Gastroesophageal sphincter (tissue), 4 donors: ENCODE results near the gene LIPG. TPM values are rescaled to one million over a fixed set of nuclear protein-coding genes. Genes with fewer than 3 reads are reported as not detected.
"Not testable (repeated sequence)": the region's sequence is repeated elsewhere in the genome, so short reads cannot be mapped to it uniquely, and the experiment has no call there.

Experiments
- ATAC-seq: fragments of 150-250 bp; one replicate; pipeline ENCODE4 v1.9.1; 2016; ENCODE audit warnings: mild to moderate bottlenecking, moderate library complexity
- H3K27ac ChIP-seq, 4 donors: fragments of 200-600 bp; sonication (generic) in 3 of 4; 1 replicate in 3 of 4; 2 replicates in 1 of 4; pipeline ENCODE4 v1.5.1; 2016 to 2019
- H3K27me3 ChIP-seq: fragments of 200-600 bp; sonication (generic); one replicate; pipeline ENCODE4 v1.5.1; 2019
- H3K36me3 ChIP-seq, 2 donors: fragments of 200-600 bp; sonication (generic); one replicate each; pipeline ENCODE4 v1.5.1; 2019; ENCODE audit warnings: control low read depth in 1 of 2
- H3K4me1 ChIP-seq, 3 donors: fragments of 200-600 bp; sonication (generic); 1 replicate in 2 of 3; 2 replicates in 1 of 3; pipeline ENCODE4 v1.5.1; 2016 to 2019; ENCODE audit warnings: control low read depth in 2 of 3
- H3K4me3 ChIP-seq, 2 donors: fragments of 200-600 bp; sonication (generic); one replicate each; pipeline ENCODE4 v1.5.1; 2019; ENCODE audit warnings: mild to moderate bottlenecking in 1 of 2, moderate library complexity in 1 of 2
- H3K9me3 ChIP-seq, 3 donors: fragments of 200-600 bp; sonication (generic); one replicate each; pipeline ENCODE4 v1.5.1; 2017 to 2019; ENCODE audit warnings: control low read depth in 2 of 3
- EP300 ChIP-seq: sonication (generic); formaldehyde crosslinking; IDR thresholded peaks from one replicate; pipeline ENCODE4 v1.6.1; 2017; ENCODE audit warnings: antibody characterized with exemption, mild to moderate bottlenecking
- POLR2A ChIP-seq, 2 donors: fragments of 450-650 bp; IDR thresholded peaks; one replicate each; pipeline ENCODE4 v1.6.1; 2017; ENCODE audit warnings: antibody characterized with exemption in 2 of 2, mild to moderate bottlenecking in 2 of 2, moderate library complexity in 1 of 2
- POLR2AphosphoS5 ChIP-seq: sonication (generic); formaldehyde crosslinking; IDR thresholded peaks from one replicate; pipeline ENCODE4 v1.6.1; 2017; ENCODE audit warnings: antibody characterized with exemption
- WGBS, 2 donors: methylation state at CpG; one replicate each; pipeline ENCODE4 v1.1.5; 2018; ENCODE audit warnings: low coverage in 1 of 2; 5-methylcytosine and 5-hydroxymethylcytosine counted together
- total RNA-seq, 4 donors: library from RNA; depleted of rRNA; stranded (reverse); fragments of >200 nt; gene quantifications; one replicate each; pipeline ENCODE4 v1.1.0, GENCODE V29; 2016
- TF ChIP-seq, protein P1 (sequence below), 4 experiments: fragments of 200-600 bp in 2 of 4; fragments of 450-650 bp in 2 of 4; sonication (generic) in 1 of 4; IDR thresholded peaks; one replicate each; pipeline ENCODE4 v1.5.1; 2017 to 2019; ENCODE audit warnings: antibody characterized with exemption in 4 of 4, mild to moderate bottlenecking in 2 of 4, moderate library complexity in 2 of 4

Gene LIPG
- total RNA-seq = 10 to 100 TPM in 1 of 4 donors, under 1 TPM in 3; 0.12 to 12.4 (median 0.46) TPM

DNA sequence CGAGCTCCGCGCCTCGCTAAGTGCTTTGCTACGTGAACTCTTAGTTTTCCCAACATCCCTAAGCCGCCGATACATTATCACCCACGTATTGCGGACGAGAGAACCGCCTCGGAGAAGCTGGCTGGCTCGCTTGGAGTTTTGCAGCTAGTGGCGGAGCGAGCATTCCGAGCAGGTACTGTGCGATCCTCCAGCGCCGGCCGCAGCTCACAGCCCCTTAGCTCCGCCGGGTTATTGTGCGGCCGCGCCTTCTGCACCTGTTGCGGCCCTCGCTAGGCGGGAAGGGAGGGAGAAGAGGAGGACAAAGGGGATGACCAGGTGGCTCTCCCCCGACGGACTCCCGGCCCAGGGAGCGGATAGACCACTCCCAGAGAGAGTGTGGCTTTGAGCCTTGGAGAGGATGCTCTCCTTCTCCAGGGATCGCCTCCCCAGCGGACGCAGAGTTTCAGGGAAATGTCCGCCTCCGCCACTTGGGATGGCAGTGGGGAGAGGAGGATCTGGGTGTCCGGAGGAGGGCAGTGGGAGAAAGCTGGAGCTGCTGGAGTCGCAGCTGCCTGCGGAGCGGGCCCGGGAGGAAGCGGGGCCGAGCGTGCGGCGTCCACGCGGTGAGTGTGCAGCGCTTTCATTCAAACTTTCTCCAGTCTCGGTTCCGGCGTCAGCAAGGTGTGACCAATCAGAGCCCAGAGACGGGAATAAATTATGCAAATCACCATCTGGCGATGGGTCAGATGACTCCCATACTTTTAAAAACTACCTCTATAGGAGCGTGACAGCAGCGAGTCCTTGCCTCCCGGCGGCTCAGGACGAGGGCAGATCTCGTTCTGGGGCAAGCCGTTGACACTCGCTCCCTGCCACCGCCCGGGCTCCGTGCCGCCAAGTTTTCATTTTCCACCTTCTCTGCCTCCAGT lies at the start of gene LIPG:
TSS of gene LIPG (plus strand) at position 769 of the 905 bp plus-strand sequence. CDS start 252 bp downstream, outside the sequence.
- WGBS, 2 donors = 0 to 2% methylated on average over 2 to 19 of the region's 67 CpGs
- no peak within 1 kb of the TSS for H3K27ac ChIP-seq
- TF ChIP-seq, protein P1, sequence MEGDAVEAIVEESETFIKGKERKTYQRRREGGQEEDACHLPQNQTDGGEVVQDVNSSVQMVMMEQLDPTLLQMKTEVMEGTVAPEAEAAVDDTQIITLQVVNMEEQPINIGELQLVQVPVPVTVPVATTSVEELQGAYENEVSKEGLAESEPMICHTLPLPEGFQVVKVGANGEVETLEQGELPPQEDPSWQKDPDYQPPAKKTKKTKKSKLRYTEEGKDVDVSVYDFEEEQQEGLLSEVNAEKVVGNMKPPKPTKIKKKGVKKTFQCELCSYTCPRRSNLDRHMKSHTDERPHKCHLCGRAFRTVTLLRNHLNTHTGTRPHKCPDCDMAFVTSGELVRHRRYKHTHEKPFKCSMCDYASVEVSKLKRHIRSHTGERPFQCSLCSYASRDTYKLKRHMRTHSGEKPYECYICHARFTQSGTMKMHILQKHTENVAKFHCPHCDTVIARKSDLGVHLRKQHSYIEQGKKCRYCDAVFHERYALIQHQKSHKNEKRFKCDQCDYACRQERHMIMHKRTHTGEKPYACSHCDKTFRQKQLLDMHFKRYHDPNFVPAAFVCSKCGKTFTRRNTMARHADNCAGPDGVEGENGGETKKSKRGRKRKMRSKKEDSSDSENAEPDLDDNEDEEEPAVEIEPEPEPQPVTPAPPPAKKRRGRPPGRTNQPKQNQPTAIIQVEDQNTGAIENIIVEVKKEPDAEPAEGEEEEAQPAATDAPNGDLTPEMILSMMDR (IDR thresholded peaks at IDR 0.05) = no peak
- TF ChIP-seq POLR2AphosphoS5 = no peak
- TF ChIP-seq POLR2A (IDR thresholded peaks at IDR 0.05) = no peak
- no peak for TF ChIP-seq EP300
- no peaks in the 10 kb centered on the region for H3K9me3 ChIP-seq
- H3K4me3 ChIP-seq = peak within 1 kb of the TSS in 1 of 2 donors; percentile 46
- peaks cover 79% of the 10 kb centered on the region for H3K27me3 ChIP-seq
- peak; percentile 47 for ATAC-seq
- H3K36me3 ChIP-seq = no peaks in the 10 kb centered on the region
- peaks cover 0 to 33% (median 24%) of the 10 kb centered on the region in 3 donors for H3K4me1 ChIP-seq

DNA sequence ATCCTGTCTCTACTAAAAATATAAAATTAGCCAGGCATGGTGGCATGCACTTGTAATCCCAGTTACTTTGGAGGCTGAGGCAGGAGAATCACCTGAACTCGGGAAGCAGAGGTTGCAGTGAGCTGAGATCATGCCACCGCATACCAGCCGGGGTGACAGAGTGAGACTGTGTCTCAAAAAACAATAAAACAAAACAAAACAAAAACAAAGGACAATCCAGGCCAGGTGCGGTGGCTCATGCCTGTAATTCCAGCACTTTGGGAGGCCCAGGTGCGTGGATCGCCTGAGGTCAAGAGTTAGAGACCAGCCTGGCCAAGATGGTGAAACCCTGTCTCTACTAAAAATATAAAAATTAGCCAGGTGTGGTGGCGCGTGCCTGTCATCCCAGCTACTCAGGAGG lies 49.0 kb upstream of the LIPG start:
- not testable (repeated sequence) for H3K4me3 ChIP-seq, H3K27ac ChIP-seq, H3K36me3 ChIP-seq, H3K27me3 ChIP-seq, H3K9me3 ChIP-seq, H3K4me1 ChIP-seq, ATAC-seq
- WGBS, 2 donors = 84 to 88% methylated on average over 5 to 8 of the region's 8 CpGs

DNA sequence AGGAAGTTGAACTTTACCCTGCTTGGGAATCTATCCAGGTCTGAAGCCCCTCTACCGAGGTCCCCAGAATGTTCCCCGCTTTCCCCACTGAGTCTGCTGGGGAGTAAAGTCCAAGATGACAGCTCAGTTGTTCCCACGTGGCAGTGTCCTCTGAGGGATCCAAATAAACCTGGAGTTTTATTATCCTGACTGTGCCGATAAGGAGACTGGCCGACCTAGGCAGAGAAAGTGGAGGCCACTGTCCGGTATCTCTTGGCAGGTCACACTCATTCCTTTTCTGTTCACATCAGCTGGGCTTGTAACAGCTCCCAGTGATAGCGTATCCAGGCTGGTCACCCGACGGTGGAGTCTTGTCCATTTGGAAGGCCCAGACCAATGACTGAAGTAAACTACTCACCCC lies 47.3 kb upstream of the LIPG start:
- H3K4me1 ChIP-seq = no peaks in the 10 kb centered on the region
- no peak for ATAC-seq
- WGBS, 2 donors = 56 to 83% methylated on average over 3 to 5 of the region's 9 CpGs
- no peaks in the 10 kb centered on the region for H3K9me3 ChIP-seq
- TF ChIP-seq, protein P1 (IDR thresholded peaks at IDR 0.05) = no peak
- no peak for TF ChIP-seq POLR2AphosphoS5
- no peak for TF ChIP-seq EP300
- no peak for TF ChIP-seq POLR2A (IDR thresholded peaks at IDR 0.05)
- H3K4me3 ChIP-seq = no peak overlapping the region
- H3K36me3 ChIP-seq = no peaks in the 10 kb centered on the region
- no peak overlapping the region for H3K27ac ChIP-seq
- no peaks in the 10 kb centered on the region for H3K27me3 ChIP-seq

DNA sequence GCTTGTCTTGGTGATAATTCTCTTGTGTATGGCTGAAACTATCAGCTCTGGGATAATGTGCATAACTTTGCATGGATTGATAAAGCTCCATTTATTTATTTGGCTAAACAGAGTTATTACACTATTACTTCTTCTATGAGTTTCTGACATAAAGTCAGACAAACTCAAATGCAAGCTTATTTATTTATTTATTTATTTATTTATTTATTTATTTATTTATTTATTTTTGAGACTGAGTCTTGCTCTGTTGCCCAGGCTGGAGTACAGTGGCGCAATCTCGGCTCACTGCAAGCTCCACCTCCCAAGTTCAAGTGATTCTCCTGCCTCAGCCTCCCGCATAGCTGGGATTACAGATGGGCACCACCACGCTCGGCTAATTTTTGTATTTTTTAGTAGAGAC lies 46.9 kb upstream of the LIPG start:
- 71% methylated on average over 4 of the region's 5 CpGs; no CpG with 5 or more reads in 1 of the 2 donors for WGBS, 2 donors
- ATAC-seq = not testable (repeated sequence)

DNA sequence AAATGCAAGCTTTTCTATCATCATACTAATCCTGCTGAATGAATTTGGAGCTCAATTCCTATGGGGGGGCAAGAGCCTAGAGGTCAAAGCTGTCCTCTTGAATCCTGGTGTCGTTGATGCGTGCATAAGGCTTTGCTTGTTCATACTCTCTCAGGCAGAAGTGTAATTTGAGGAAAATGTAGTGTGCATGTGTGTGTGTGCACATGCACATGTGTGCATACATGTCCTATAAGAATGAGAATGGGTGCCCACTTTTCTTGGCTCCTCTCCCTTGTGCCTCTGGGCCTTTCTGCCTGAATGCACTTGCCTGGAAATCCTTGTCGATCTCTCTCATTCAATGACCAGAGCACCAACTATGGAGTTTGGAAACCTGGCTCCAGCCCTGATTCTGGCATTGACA lies 46.3 kb upstream of the LIPG start:
- Histone ChIP-seq H3K27ac (no peak overlapping the region), H3K27me3 (no peaks in the 10 kb centered on the region), H3K4me3 (no peak overlapping the region), H3K4me1 (no peaks in the 10 kb centered on the region), H3K9me3 (no peaks in the 10 kb centered on the region), H3K36me3 (no peaks in the 10 kb centered on the region)
- TF ChIP-seq POLR2A (IDR thresholded peaks at IDR 0.05) = no peak
- TF ChIP-seq POLR2AphosphoS5 = no peak
- TF ChIP-seq EP300 = no peak
- TF ChIP-seq, protein P1 (IDR thresholded peaks at IDR 0.05) = no peak
- WGBS, 2 donors = 96% methylated on average over 3 of the region's 3 CpGs; no CpG with 5 or more reads in 1 of the 2 donors
- ATAC-seq = no peak

More for the DNA sequence above, 46.9 kb upstream of the LIPG start:
- not testable (repeated sequence) for H3K27me3 ChIP-seq, H3K4me1 ChIP-seq, H3K36me3 ChIP-seq, H3K27ac ChIP-seq, H3K9me3 ChIP-seq, H3K4me3 ChIP-seq

DNA sequence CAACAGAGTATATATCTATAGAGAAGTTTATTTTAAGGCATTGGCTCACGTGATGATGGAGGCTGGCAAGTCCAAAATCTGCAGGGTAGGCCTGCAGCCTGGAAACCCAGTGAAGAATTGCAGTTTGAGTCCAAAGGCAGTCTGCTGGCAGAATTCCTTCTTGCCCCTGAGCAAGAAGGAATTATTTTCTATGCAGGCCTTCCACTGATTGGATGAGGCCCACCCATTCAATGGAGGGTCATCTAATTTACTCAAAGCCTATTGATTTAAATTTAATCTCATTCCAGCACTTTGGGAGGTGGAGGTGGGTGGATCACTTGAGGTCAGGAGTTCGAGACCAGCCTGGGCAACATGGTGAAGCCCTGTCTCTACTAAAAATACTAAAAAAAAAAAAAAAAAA lies 44.4 kb upstream of the LIPG start:
- Histone ChIP-seq H3K4me1 (no peaks in the 10 kb centered on the region), H3K4me3 (no peak overlapping the region), H3K9me3 (no peaks in the 10 kb centered on the region), H3K36me3 (no peaks in the 10 kb centered on the region), H3K27ac (no peak overlapping the region), H3K27me3 (no peaks in the 10 kb centered on the region)
- TF ChIP-seq, protein P1 (IDR thresholded peaks at IDR 0.05) = no peak
- TF ChIP-seq EP300 = no peak
- 100% methylated on average over 1 of the region's 2 CpGs; no CpG with 5 or more reads in 1 of the 2 donors for WGBS, 2 donors
- ATAC-seq = no peak
